Germinal center (tissue), 1 donor: ENCODE data around the gene CRADD.
A peak's percentile ranks its signal among the peaks of the same experiment; 100 is the strongest.
"Not testable (repeated sequence)": the region's sequence is repeated elsewhere in the genome, so short reads cannot be mapped to it uniquely, and the experiment has no call there.

Experiments
- DNase-seq: peaks from one replicate; pipeline ENCODE4 v3.0.0; 2012; ENCODE audit warnings: mixed read lengths, low spot score

The CRADD gene

GRCh38 chr12:93737457-93738198 lies 60.5 kb downstream of the CRADD start:
- DNase-seq, result no peak

GRCh38 chr12:93738199-93739058 lies 61.3 kb downstream of the CRADD start:
- DNase-seq, result no peak

- no peak for DNase-seq
Measured at GRCh38 chr12:93740751-93741150, 63.6 kb downstream of the CRADD start.

- no peak for DNase-seq
Measured at GRCh38 chr12:93741659-93742109, 64.5 kb downstream of the CRADD start.

- peak; percentile 69 for DNase-seq
Measured at GRCh38 chr12:93742110-93742934, 65.1 kb downstream of the CRADD start.

- no peak for DNase-seq
Measured at GRCh38 chr12:93743229-93743998, 66.2 kb downstream of the CRADD start.

- no peak for DNase-seq
Measured at GRCh38 chr12:93743999-93744689, 67.0 kb downstream of the CRADD start.

GRCh38 chr12:93745286-93745685 lies 68.1 kb downstream of the CRADD start:
- DNase-seq, result no peak

GRCh38 chr12:93746572-93747168 lies 69.5 kb downstream of the CRADD start:
- DNase-seq, result no peak

- DNase-seq, result no peak
Measured at GRCh38 chr12:93748672-93749383, 71.7 kb downstream of the CRADD start.

- no peak for DNase-seq
Measured at GRCh38 chr12:93749515-93749914, 72.3 kb downstream of the CRADD start.

- DNase-seq, result no peak
Measured at GRCh38 chr12:93750056-93750455, 72.9 kb downstream of the CRADD start.

- no peak for DNase-seq
Measured at GRCh38 chr12:93751864-93752610, 74.9 kb downstream of the CRADD start.

- no peak for DNase-seq
Measured at GRCh38 chr12:93753285-93753684, 76.1 kb downstream of the CRADD start.

GRCh38 chr12:93753838-93754429 lies 76.8 kb downstream of the CRADD start:
- DNase-seq, result no peak

GRCh38 chr12:93754859-93755258 lies 77.7 kb downstream of the CRADD start:
- not testable (repeated sequence) for DNase-seq

GRCh38 chr12:93756288-93756687 lies 79.1 kb downstream of the CRADD start:
- DNase-seq, result no peak

GRCh38 chr12:93757792-93758694 lies 80.9 kb downstream of the CRADD start:
- no peak for DNase-seq
